Dedifferentiated amniotic fluid mesenchymal stem cell (primary cell): ENCODE measurements around the gene DHTKD1.

Experiments
- DNase-seq: peaks from one replicate; pipeline ENCODE4 v3.0.0-alpha.2; 2016; ENCODE audit errors: extremely low spot score

The DHTKD1 gene

GRCh38 chr10:12068449-12069269 is at the start of gene DHTKD1:
Gene DHTKD1 (plus strand): TSS chr10:12068954. CDS start chr10:12069034, 80 bp downstream.
- peak; percentile 96 for DNase-seq

GRCh38 chr10:12019283-12019971 is 49.3 kb upstream of the DHTKD1 start:
- no peak for DNase-seq

- DNase-seq = no peak
Observed at GRCh38 chr10:12020574-12020973, 48.2 kb upstream of the DHTKD1 start.

- DNase-seq = no peak
Observed at GRCh38 chr10:12022580-12023257, 46.0 kb upstream of the DHTKD1 start.

GRCh38 chr10:12025591-12025990 is 43.2 kb upstream of the DHTKD1 start:
- DNase-seq = no peak

GRCh38 chr10:12027539-12027938 is 41.2 kb upstream of the DHTKD1 start:
- DNase-seq = no peak

GRCh38 chr10:12031404-12031803 is 37.4 kb upstream of the DHTKD1 start:
- no peak for DNase-seq

- no peak for DNase-seq
Observed at GRCh38 chr10:12036073-12036655, 32.6 kb upstream of the DHTKD1 start.

GRCh38 chr10:12041766-12042408 is 26.9 kb upstream of the DHTKD1 start:
- peak; percentile 15 for DNase-seq

- DNase-seq = no peak
Observed at GRCh38 chr10:12042409-12042796, 26.4 kb upstream of the DHTKD1 start.

- DNase-seq = peak; percentile 98
Observed at GRCh38 chr10:12042797-12043651, 25.7 kb upstream of the DHTKD1 start, which contains the start of gene UPF2. Gene UPF2 (minus strand): TSS chr10:12042809. CDS start chr10:12035423, 7,386 bp downstream.

- no peak for DNase-seq
Observed at GRCh38 chr10:12045596-12045995, 23.2 kb upstream of the DHTKD1 start.

- no peak for DNase-seq
Observed at GRCh38 chr10:12048547-12048946, 20.2 kb upstream of the DHTKD1 start.

GRCh38 chr10:12050528-12050927 is 18.2 kb upstream of the DHTKD1 start:
- no peak for DNase-seq

- DNase-seq = no peak
Observed at GRCh38 chr10:12051241-12051640, 17.5 kb upstream of the DHTKD1 start.

- DNase-seq = no peak
Observed at GRCh38 chr10:12055732-12056131, 13.0 kb upstream of the DHTKD1 start.

- DNase-seq = no peak
Observed at GRCh38 chr10:12056748-12057147, 12.0 kb upstream of the DHTKD1 start.

- DNase-seq = no peak
Observed at GRCh38 chr10:12061124-12061523, 7.6 kb upstream of the DHTKD1 start.

- DNase-seq = no peak
Observed at GRCh38 chr10:12062754-12063482, 5.8 kb upstream of the DHTKD1 start.

- DNase-seq = no peak
Observed at GRCh38 chr10:12063483-12063818, 5.3 kb upstream of the DHTKD1 start.
